Measurements from ENCODE around the gene RALB. TPM values are rescaled to one million over a fixed set of nuclear protein-coding genes. Genes with fewer than 3 reads are reported as not detected.

RALB gene
- total RNA-seq, 2 experiments from 2014 or later, result 3.1 to 3.6 TPM

- POLR2A ChIA-PET, result interaction anchor here (0.7 to 0.9 kb wide), 2 partner anchors 10 to 60 kb away, joined by 3 read pairs; partner anchors contain the start of gene TMEM185B
- CTCF ChIA-PET, result no interaction called here
Measured at GRCh38 chr2:120283649-120284048, 31.0 kb downstream of the RALB start.

GRCh38 chr2:120285056-120285455 lies 32.4 kb downstream of the RALB start:
- no peak overlapping the region for H3K27ac ChIP-seq (ENCODE audit: low read depth in 1 of 2, low read length in 2 of 2)
- no peak overlapping the region for H3K4me3 Mint-ChIP-seq
- no peaks in the 10 kb centered on the region for H3K27me3 ChIP-seq (ENCODE audit: control insufficient read depth in 1 of 2, insufficient read depth in 2 of 2, low read length in 2 of 2)
- intact Hi-C loops (cut with DNase I, micrococcal nuclease), result no loop called here
- TF ChIP-seq, protein P1, sequence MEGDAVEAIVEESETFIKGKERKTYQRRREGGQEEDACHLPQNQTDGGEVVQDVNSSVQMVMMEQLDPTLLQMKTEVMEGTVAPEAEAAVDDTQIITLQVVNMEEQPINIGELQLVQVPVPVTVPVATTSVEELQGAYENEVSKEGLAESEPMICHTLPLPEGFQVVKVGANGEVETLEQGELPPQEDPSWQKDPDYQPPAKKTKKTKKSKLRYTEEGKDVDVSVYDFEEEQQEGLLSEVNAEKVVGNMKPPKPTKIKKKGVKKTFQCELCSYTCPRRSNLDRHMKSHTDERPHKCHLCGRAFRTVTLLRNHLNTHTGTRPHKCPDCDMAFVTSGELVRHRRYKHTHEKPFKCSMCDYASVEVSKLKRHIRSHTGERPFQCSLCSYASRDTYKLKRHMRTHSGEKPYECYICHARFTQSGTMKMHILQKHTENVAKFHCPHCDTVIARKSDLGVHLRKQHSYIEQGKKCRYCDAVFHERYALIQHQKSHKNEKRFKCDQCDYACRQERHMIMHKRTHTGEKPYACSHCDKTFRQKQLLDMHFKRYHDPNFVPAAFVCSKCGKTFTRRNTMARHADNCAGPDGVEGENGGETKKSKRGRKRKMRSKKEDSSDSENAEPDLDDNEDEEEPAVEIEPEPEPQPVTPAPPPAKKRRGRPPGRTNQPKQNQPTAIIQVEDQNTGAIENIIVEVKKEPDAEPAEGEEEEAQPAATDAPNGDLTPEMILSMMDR (IDR thresholded peaks at IDR 0.05), result no peak
- no peak overlapping the region for H3K27ac Mint-ChIP-seq
- H3K36me3 Mint-ChIP-seq (ENCODE audit: low read depth), result peaks cover 32% of the 10 kb centered on the region
- H3K36me3 ChIP-seq (ENCODE audit: insufficient read depth, low read length), result peaks cover 17% of the 10 kb centered on the region
- no peak for ATAC-seq (ENCODE audit: poor library complexity)
- no peak overlapping the region for H3K4me3 ChIP-seq (ENCODE audit: low read length)
- peaks cover 14% of the 10 kb centered on the region for H3K4me1 Mint-ChIP-seq (ENCODE audit: low read depth)
- CTCF ChIA-PET, result interaction anchor here (1.1 kb wide), 1 partner anchor 28 kb away, joined by 3 read pairs; no protein-coding TSS in a partner anchor
- H3K9me3 ChIP-seq (ENCODE audit: control insufficient read depth in 1 of 2, insufficient read depth in 1 of 2, low read length in 2 of 2), result no peaks in the 10 kb centered on the region
- POLR2A ChIA-PET, result no interaction called here
- H3K9me3 Mint-ChIP-seq, result no peaks in the 10 kb centered on the region
- H3K4me1 ChIP-seq (ENCODE audit: insufficient read depth, low read length), result peaks cover 8% of the 10 kb centered on the region
- DNase-seq, result no peak
- H3K27me3 Mint-ChIP-seq, result no peaks in the 10 kb centered on the region

More at GRCh38 chr2:120283649-120284048, 31.0 kb downstream of the RALB start:
- intact Hi-C loops (cut with DNase I, micrococcal nuclease), result no loop called here
- Mint-ChIP-seq H3K27ac (no peak overlapping the region), H3K9me3 (peaks cover 2% of the 10 kb centered on the region), H3K4me1 (ENCODE audit: low read depth) (peaks cover 14% of the 10 kb centered on the region), H3K27me3 (no peaks in the 10 kb centered on the region), H3K36me3 (ENCODE audit: low read depth) (peaks cover 32% of the 10 kb centered on the region), H3K4me3 (no peak overlapping the region)
- Histone ChIP-seq H3K9me3 (ENCODE audit: control insufficient read depth in 1 of 2, insufficient read depth in 1 of 2, low read length in 2 of 2) (peaks cover 0 to 4% of the 10 kb centered on the region in 2 experiments), H3K4me3 (ENCODE audit: low read length) (no peak overlapping the region), H3K4me1 (ENCODE audit: insufficient read depth, low read length) (peaks cover 8% of the 10 kb centered on the region), H3K27ac (ENCODE audit: low read depth in 1 of 2, low read length in 2 of 2) (no peak overlapping the region), H3K27me3 (ENCODE audit: control insufficient read depth in 1 of 2, insufficient read depth in 2 of 2, low read length in 2 of 2) (no peaks in the 10 kb centered on the region), H3K36me3 (ENCODE audit: insufficient read depth, low read length) (peaks cover 25% of the 10 kb centered on the region)
- DNase-seq (no peak), ATAC-seq (ENCODE audit: poor library complexity) (no peak)
- TF ChIP-seq, protein P1 (IDR thresholded peaks at IDR 0.05), result no peak

DNA sequence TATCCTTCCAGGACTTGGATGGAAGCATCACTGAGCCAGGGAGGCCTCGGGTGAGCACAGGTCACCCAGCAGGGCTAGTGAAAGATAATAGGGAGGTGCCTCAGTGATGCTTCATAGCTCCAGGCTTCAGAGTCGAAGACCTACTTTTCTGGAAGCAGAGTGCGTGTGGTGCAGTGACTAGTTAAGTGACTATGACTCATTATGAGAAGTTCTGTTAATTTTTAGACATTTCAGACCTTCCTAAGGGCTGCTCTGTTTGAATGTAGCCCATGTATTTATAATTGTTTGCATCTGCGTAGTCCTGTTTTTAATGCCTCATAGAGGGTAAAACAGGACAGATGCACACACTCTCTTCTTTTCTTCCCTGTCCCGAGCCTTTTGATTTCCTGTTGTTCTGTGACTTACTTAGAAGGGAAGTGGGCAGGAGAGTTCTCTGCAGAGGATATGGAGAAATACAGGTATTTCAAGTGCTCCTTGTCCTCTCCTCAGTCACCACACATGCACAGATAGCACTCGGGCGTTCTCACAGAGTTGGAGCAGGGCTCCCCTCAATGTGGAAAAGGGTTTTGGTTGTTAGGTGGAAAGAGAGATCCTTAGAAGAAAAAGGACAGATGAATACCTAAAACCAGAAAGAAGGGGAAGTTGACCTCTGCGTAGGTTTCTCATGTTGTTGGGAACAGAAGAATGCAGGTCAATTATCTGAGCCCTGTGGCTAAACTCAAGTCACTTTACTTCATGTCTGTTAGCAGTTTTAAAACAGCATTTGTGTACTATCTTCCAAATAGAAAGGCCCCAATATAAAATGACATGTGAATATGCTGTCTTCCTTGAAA lies 34.7 kb downstream of the RALB start:
- DNase-seq (peak in 3 of 14 experiments; percentile 11 to 32 (median 18)), ATAC-seq (ENCODE audit: poor library complexity) (no peak)
- Mint-ChIP-seq H3K9me3 (no peaks in the 10 kb centered on the region), H3K27me3 (no peaks in the 10 kb centered on the region), H3K36me3 (ENCODE audit: low read depth) (peaks cover 50% of the 10 kb centered on the region), H3K4me1 (ENCODE audit: low read depth) (peaks cover 22% of the 10 kb centered on the region), H3K27ac (no peak overlapping the region), H3K4me3 (no peak overlapping the region)
- intact Hi-C loops (cut with DNase I, micrococcal nuclease), result no loop called here
- Histone ChIP-seq H3K9me3 (ENCODE audit: control insufficient read depth in 1 of 2, insufficient read depth in 1 of 2, low read length in 2 of 2) (no peaks in the 10 kb centered on the region), H3K36me3 (ENCODE audit: insufficient read depth, low read length) (peaks cover 26% of the 10 kb centered on the region), H3K4me3 (ENCODE audit: low read length) (no peak overlapping the region), H3K27me3 (ENCODE audit: control insufficient read depth in 1 of 2, insufficient read depth in 2 of 2, low read length in 2 of 2) (no peaks in the 10 kb centered on the region), H3K27ac (ENCODE audit: low read depth in 1 of 2, low read length in 2 of 2) (no peak overlapping the region), H3K4me1 (ENCODE audit: insufficient read depth, low read length) (peaks cover 13% of the 10 kb centered on the region)
- POLR2A ChIA-PET, result no interaction called here
- TF ChIP-seq, protein P1 (IDR thresholded peaks at IDR 0.05), result no peak
- CTCF ChIA-PET, result no interaction called here

Data from CD4-positive, alpha-beta T cell (primary cell).